Astrocyte (in vitro differentiated cells and primary cell): Measurements from ENCODE around the gene OSBPL2. TPM values are rescaled to one million over a fixed set of nuclear protein-coding genes. Genes with fewer than 3 reads are reported as not detected.

Experiments used
- DNase-seq: peaks from one replicate; pipeline ENCODE4 v3.0.0-alpha.2; 2010; ENCODE audit warnings: low read depth
- FAIRE-seq: peaks from 2 replicates; lab custom pipeline; 2011; peaks lifted over from hg19 to GRCh38; lab: Jason Lieb, UNC
- H2AFZ ChIP-seq: 2 replicates; pipeline ENCODE4 v1.6.0; 2012; ENCODE audit warnings: low read depth, low read length, inconsistent platforms
- H3K27ac ChIP-seq: 2 replicates; pipeline ENCODE4 v1.5.1; 2011; ENCODE audit warnings: low read depth, low read length, inconsistent platforms
- H3K27me3 ChIP-seq: 2 replicates; pipeline ENCODE4 v1.6.0; 2011; ENCODE audit warnings: low read length, inconsistent platforms; ENCODE audit not compliant: insufficient read depth
- H3K36me3 ChIP-seq: 2 replicates; pipeline ENCODE4 v1.5.1; 2011; ENCODE audit warnings: low read length, inconsistent platforms; ENCODE audit not compliant: insufficient read depth
- H3K4me1 ChIP-seq: 2 replicates; pipeline ENCODE4 v1.5.1; 2011; ENCODE audit warnings: low read length, inconsistent platforms; ENCODE audit not compliant: insufficient read depth
- H3K4me2 ChIP-seq: 2 replicates; pipeline ENCODE4 v1.6.0; 2012; ENCODE audit warnings: low read length, inconsistent platforms
- H3K4me3 ChIP-seq: 2 replicates; pipeline ENCODE4 v1.5.1; 2011; ENCODE audit warnings: low read depth, mild to moderate bottlenecking, low read length, inconsistent platforms; ENCODE audit not compliant: insufficient read depth
- H3K79me2 ChIP-seq: 2 replicates; pipeline ENCODE4 v1.6.0; 2012; ENCODE audit warnings: mild to moderate bottlenecking, low read length, inconsistent platforms; ENCODE audit not compliant: insufficient read depth
- H3K9ac ChIP-seq: 2 replicates; pipeline ENCODE4 v1.6.0; 2012; ENCODE audit warnings: mild to moderate bottlenecking, low read length, inconsistent platforms
- H3K9me3 ChIP-seq: 2 replicates; pipeline ENCODE4 v1.5.1; 2012; ENCODE audit warnings: low read depth, mild to moderate bottlenecking, low read length, inconsistent platforms; ENCODE audit not compliant: insufficient read depth
- H4K20me1 ChIP-seq: 2 replicates; pipeline ENCODE4 v1.6.0; 2012; ENCODE audit warnings: low read length, inconsistent platforms; ENCODE audit not compliant: insufficient read depth
- H3K27ac Mint-ChIP-seq: one replicate; pipeline ENCODE4 v1.8.0; 2021; ENCODE audit warnings: mild to moderate bottlenecking, mixed read lengths; ENCODE audit not compliant: unreplicated experiment
- H3K27me3 Mint-ChIP-seq: one replicate; pipeline ENCODE4 v1.8.0; 2021; ENCODE audit warnings: low read depth, mixed read lengths; ENCODE audit not compliant: unreplicated experiment
- H3K36me3 Mint-ChIP-seq: one replicate; pipeline ENCODE4 v1.8.0; 2021; ENCODE audit warnings: low read depth, mixed read lengths; ENCODE audit not compliant: unreplicated experiment
- H3K4me1 Mint-ChIP-seq: one replicate; pipeline ENCODE4 v1.8.0; 2021; ENCODE audit warnings: low read depth, mixed read lengths; ENCODE audit not compliant: unreplicated experiment
- H3K4me3 Mint-ChIP-seq: one replicate; pipeline ENCODE4 v1.8.0; 2021; ENCODE audit warnings: mild to moderate bottlenecking, moderate library complexity, mixed read lengths; ENCODE audit not compliant: unreplicated experiment
- H3K9me3 Mint-ChIP-seq: one replicate; pipeline ENCODE4 v1.8.0; 2021; ENCODE audit warnings: mild to moderate bottlenecking, mixed read lengths; ENCODE audit not compliant: unreplicated experiment
- CTCF ChIP-seq: IDR thresholded peaks from 2 replicates; pipeline ENCODE4 v1.5.1; 2011; ENCODE audit warnings: low read depth, mild to moderate bottlenecking, inconsistent platforms, low read length, moderate library complexity; ENCODE audit not compliant: insufficient read depth
- EZH2 ChIP-seq: IDR thresholded peaks from 2 replicates; pipeline ENCODE4 v1.6.1; 2012; ENCODE audit warnings: mild to moderate bottlenecking, low read length, inconsistent platforms; ENCODE audit not compliant: insufficient read depth
- total RNA-seq: library from RNA; stranded (reverse); gene quantifications from 2 replicates; pipeline ENCODE4 v1.2.1, GENCODE V29; 2021

The OSBPL2 gene
- total RNA-seq, 1 donor from 2014 or later, result 60.3 TPM

DNA sequence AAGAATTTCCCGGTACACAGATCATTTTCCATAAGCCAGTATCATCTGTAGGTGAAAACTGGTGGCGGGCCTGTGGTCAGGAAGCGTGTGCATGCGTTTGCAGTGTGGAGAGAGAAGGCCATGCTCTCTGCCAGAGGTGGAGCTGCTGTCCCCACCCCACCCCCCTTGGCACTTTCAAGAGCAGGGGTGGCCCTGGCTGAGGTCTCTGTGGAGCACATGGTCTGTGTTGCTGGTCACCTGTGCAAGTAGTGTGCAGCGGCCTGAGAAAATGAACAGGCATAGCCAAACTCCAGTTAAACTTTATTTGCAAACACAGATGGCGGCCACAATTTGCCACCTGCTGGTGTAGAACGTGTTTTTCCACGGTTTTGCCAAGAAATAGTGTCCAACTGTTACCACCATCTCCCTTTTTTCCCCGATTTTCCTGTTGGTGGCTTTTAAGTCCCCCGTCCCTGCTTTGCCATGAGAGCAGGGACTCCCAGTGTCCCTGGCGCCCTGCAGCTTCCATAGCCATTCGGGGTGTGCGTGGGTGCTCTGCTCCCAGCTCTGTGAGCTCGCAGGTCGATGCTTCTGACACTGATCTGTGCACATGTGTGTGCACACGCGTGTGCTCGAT is 66.9 kb downstream of the OSBPL2 start:
- Histone ChIP-seq H3K79me2 (peaks cover 48% of the 10 kb centered on the region), H3K4me2 (peak overlapping the region; percentile 99)
- FAIRE-seq, result no peak

GRCh38 chr20:62305765-62306413 is 67.6 kb downstream of the OSBPL2 start:
- H3K4me3 Mint-ChIP-seq, result peak overlapping the region; percentile 99
- TF ChIP-seq CTCF, result no peak
- TF ChIP-seq EZH2, result no peak
- peaks cover 58% of the 10 kb centered on the region for H4K20me1 ChIP-seq
- no peaks in the 10 kb centered on the region for H3K27me3 Mint-ChIP-seq
- no peak overlapping the region for H3K9ac ChIP-seq
- H3K4me2 ChIP-seq, result peak overlapping the region; percentile 99
- no peaks in the 10 kb centered on the region for H3K9me3 ChIP-seq
- H3K79me2 ChIP-seq, result peaks cover 48% of the 10 kb centered on the region
- no peak for DNase-seq
- no peak overlapping the region for H3K4me3 ChIP-seq
- H2AFZ ChIP-seq, result no peak overlapping the region
- H3K27ac Mint-ChIP-seq, result peak overlapping the region; percentile 26
- H3K36me3 Mint-ChIP-seq, result peaks cover 6% of the 10 kb centered on the region
- H3K9me3 Mint-ChIP-seq, result no peaks in the 10 kb centered on the region
- peaks cover 7% of the 10 kb centered on the region for H3K4me1 Mint-ChIP-seq
- H3K4me1 ChIP-seq, result peaks cover 19% of the 10 kb centered on the region
- H3K27ac ChIP-seq, result no peak overlapping the region
- peaks cover 14% of the 10 kb centered on the region for H3K36me3 ChIP-seq
- FAIRE-seq, result no peak
- no peaks in the 10 kb centered on the region for H3K27me3 ChIP-seq

More for the DNA sequence above, 66.9 kb downstream of the OSBPL2 start:
- Histone ChIP-seq H3K4me3 (peak overlapping the region; percentile 99), H3K9me3 (no peaks in the 10 kb centered on the region), H4K20me1 (peaks cover 58% of the 10 kb centered on the region), H3K9ac (peak overlapping the region; percentile 95), H3K27me3 (no peaks in the 10 kb centered on the region), H3K36me3 (peaks cover 14% of the 10 kb centered on the region), H3K4me1 (peaks cover 19% of the 10 kb centered on the region), H2AFZ (no peak overlapping the region), H3K27ac (no peak overlapping the region)
- Mint-ChIP-seq H3K4me3 (peak overlapping the region; percentile 99), H3K9me3 (no peaks in the 10 kb centered on the region), H3K27ac (peak overlapping the region; percentile 26), H3K36me3 (peaks cover 6% of the 10 kb centered on the region), H3K27me3 (no peaks in the 10 kb centered on the region), H3K4me1 (peaks cover 7% of the 10 kb centered on the region)
- no peak for DNase-seq
- no peak for TF ChIP-seq CTCF
- TF ChIP-seq EZH2, result no peak
